HEK293 (cell line): Measurements from ENCODE around the gene PTPRN2.
A peak's percentile ranks its signal among the peaks of the same experiment; 100 is the strongest.

Source experiments
- CTCF ChIA-PET: fragments of 350-600 bp; formaldehyde crosslinking; extraction: SDS; loops from one replicate; lab custom pipeline; 2021; ENCODE audit warnings: antibody characterized with exemption; lab: Yijun Ruan, JAX
- POLR2A ChIA-PET: fragments of 300-600 bp; formaldehyde crosslinking; extraction: SDS; loops from one replicate; lab custom pipeline; 2020; ENCODE audit warnings: antibody characterized with exemption, inconsistent platforms; lab: Yijun Ruan, JAX
- H3K27ac ChIP-seq: fragments of 200-500 bp; sonication (Bioruptor generic); 2 replicates; pipeline ENCODE4 v1.5.1; 2014; ENCODE audit warnings: low read depth, low read length, control low read depth, inconsistent platforms; ENCODE audit errors: extremely low read depth
- H3K36me3 ChIP-seq, 2 experiments: fragments of 200-500 bp in 1 of 2; sonication (Bioruptor generic) in 1 of 2; 1 replicate in 1 of 2; 2 replicates in 1 of 2; pipeline ENCODE4 v1.5.1; 2014 to 2017; ENCODE audit warnings: inconsistent platforms in 2 of 2, low read length in 2 of 2; ENCODE audit not compliant: control insufficient read depth in 2 of 2, insufficient read depth in 1 of 2
- H3K4me1 ChIP-seq: fragments of 200-500 bp; sonication (Bioruptor generic); 2 replicates; pipeline ENCODE4 v1.5.1; 2014; ENCODE audit warnings: mild to moderate bottlenecking, low read length, inconsistent platforms; ENCODE audit not compliant: control insufficient read depth, insufficient read depth
- H3K4me3 ChIP-seq: 2 replicates; pipeline ENCODE4 v1.5.1; 2011; ENCODE audit warnings: low read depth, mild to moderate bottlenecking, control low read depth, low read length, moderate library complexity
- H3K9me3 ChIP-seq: fragments of 200-500 bp; sonication (Bioruptor generic); 2 replicates; pipeline ENCODE4 v1.5.1; 2014; ENCODE audit warnings: low read depth, low read length, inconsistent platforms; ENCODE audit not compliant: control insufficient read depth, insufficient read depth
- MYNN ChIP-seq: fragments of 450-650 bp; formaldehyde crosslinking; IDR thresholded peaks from 2 replicates; pipeline ENCODE4 v1.5.1; 2016; ENCODE audit warnings: missing biosample characterization, missing genetic modification characterization, borderline replicate concordance
- MZF1 ChIP-seq: fragments of 450-650 bp; formaldehyde crosslinking; IDR thresholded peaks from 2 replicates; pipeline ENCODE4 v1.5.1; 2017; ENCODE audit warnings: missing biosample characterization, missing genetic modification characterization, borderline replicate concordance
- YY1 ChIP-seq: fragments of 450-650 bp; formaldehyde crosslinking; IDR thresholded peaks from 2 replicates; pipeline ENCODE4 v1.5.1; 2018; ENCODE audit warnings: missing biosample characterization, missing genetic modification characterization
- ZBTB1 ChIP-seq: fragments of 450-650 bp; formaldehyde crosslinking; IDR thresholded peaks from 2 replicates; pipeline ENCODE4 v1.5.1; 2016; ENCODE audit warnings: missing biosample characterization, missing genetic modification characterization
- ZBTB17 ChIP-seq: fragments of 450-650 bp; formaldehyde crosslinking; IDR thresholded peaks from 2 replicates; pipeline ENCODE4 v1.5.1; 2016; ENCODE audit warnings: missing biosample characterization, missing genetic modification characterization
- ZNF148 ChIP-seq: fragments of 450-650 bp; formaldehyde crosslinking; IDR thresholded peaks from 2 replicates; pipeline ENCODE4 v1.5.0; 2017; ENCODE audit warnings: missing biosample characterization, missing genetic modification characterization, borderline replicate concordance
- ZNF174 ChIP-seq: fragments of 450-650 bp; formaldehyde crosslinking; IDR thresholded peaks from 2 replicates; pipeline ENCODE4 v1.5.0; 2017; ENCODE audit warnings: missing biosample characterization, mild to moderate bottlenecking, missing genetic modification characterization
- ZNF350 ChIP-seq: fragments of 450-650 bp; formaldehyde crosslinking; IDR thresholded peaks from 2 replicates; pipeline ENCODE4 v1.5.0; 2017; ENCODE audit warnings: missing biosample characterization, mild to moderate bottlenecking, missing genetic modification characterization
- ZNF354C ChIP-seq: fragments of 450-650 bp; formaldehyde crosslinking; IDR thresholded peaks from 2 replicates; pipeline ENCODE4 v1.5.1; 2016; ENCODE audit warnings: missing biosample characterization, missing genetic modification characterization, low read depth, borderline replicate concordance
- ZNF366 ChIP-seq: fragments of 450-650 bp; formaldehyde crosslinking; conservative IDR thresholded peaks from 2 replicates; pipeline ENCODE4 v1.5.1; 2016; ENCODE audit warnings: missing biosample characterization, missing genetic modification characterization
- ZNF391 ChIP-seq: fragments of 450-650 bp; formaldehyde crosslinking; IDR thresholded peaks from 2 replicates; pipeline ENCODE4 v1.5.1; 2016; ENCODE audit warnings: low read depth, missing biosample characterization, missing genetic modification characterization, borderline replicate concordance
- ZNF433 ChIP-seq: fragments of 450-650 bp; formaldehyde crosslinking; IDR thresholded peaks from 2 replicates; pipeline ENCODE4 v1.5.1; 2016; ENCODE audit warnings: missing biosample characterization, missing genetic modification characterization, low read depth
- ZNF513 ChIP-seq: fragments of 450-650 bp; IDR thresholded peaks from 2 replicates; pipeline ENCODE4 v1.5.1; 2018; ENCODE audit warnings: missing biosample characterization, missing genetic modification characterization
- ZNF514 ChIP-seq: fragments of 450-650 bp; formaldehyde crosslinking; IDR thresholded peaks from 2 replicates; pipeline ENCODE4 v1.5.1; 2016; ENCODE audit warnings: missing biosample characterization, missing genetic modification characterization
- ZNF530 ChIP-seq: fragments of 450-650 bp; formaldehyde crosslinking; IDR thresholded peaks from 2 replicates; pipeline ENCODE4 v1.5.1; 2016; ENCODE audit warnings: low read depth, missing biosample characterization, missing genetic modification characterization
- ZNF626 ChIP-seq: fragments of 450-650 bp; sonication (Bioruptor Pico); formaldehyde crosslinking; IDR thresholded peaks from 2 replicates; pipeline ENCODE4 v1.5.1; 2018; ENCODE audit warnings: missing biosample characterization, missing genetic modification characterization, inconsistent platforms
- TF ChIP-seq, protein P1 (sequence below): fragments of 450-650 bp; formaldehyde crosslinking; IDR thresholded peaks from 2 replicates; pipeline ENCODE4 v1.5.1; 2016; ENCODE audit warnings: missing biosample characterization, missing genetic modification characterization
- TF ChIP-seq, protein P2 (sequence below): fragments of 450-650 bp; formaldehyde crosslinking; IDR thresholded peaks from 2 replicates; pipeline ENCODE4 v1.5.1; 2016; ENCODE audit warnings: missing biosample characterization, missing genetic modification characterization

PTPRN2 gene

GRCh38 chr7:157822688-157823031, 765.0 kb downstream of the PTPRN2 start (continued):
- no peak for TF ChIP-seq ZNF391 (tag by site-specific recombination)
- no peak for TF ChIP-seq ZNF530 (tag by site-specific recombination)
- TF ChIP-seq ZBTB17 (tag by site-specific recombination), result peak; percentile 96
- no peak for TF ChIP-seq ZNF626 (tag by site-specific recombination)
- TF ChIP-seq ZNF366 (tag by site-specific recombination), result peak; percentile 67
- TF ChIP-seq ZNF148, result no peak
- no peak for TF ChIP-seq ZNF513 (tag by site-specific recombination)
- no peak for TF ChIP-seq MYNN (tag by site-specific recombination)

- Histone ChIP-seq H3K9me3 (no peaks in the 10 kb centered on the region), H3K36me3 (no peaks in the 10 kb centered on the region), H3K4me3 (no peak overlapping the region), H3K4me1 (no peaks in the 10 kb centered on the region), H3K27ac (no peak overlapping the region)
- ChIA-PET POLR2A (no interaction called here), CTCF (no interaction called here)
- TF ChIP-seq ZNF366 (tag by site-specific recombination) (peak; percentile 56), ZNF514 (0 out of 2 replicates have a peak, but pooled peaks have one; percentile 29), ZNF433 (no peak), ZBTB1 (no peak), MZF1 (tag by site-specific recombination) (no peak), ZBTB17 (tag by site-specific recombination) (peak; percentile 98)
These were observed 765.5 kb downstream of the PTPRN2 start for GRCh38 chr7:157821959-157822687.

- no peak for TF ChIP-seq ZNF174 (tag by site-specific recombination)
- no peak for TF ChIP-seq ZNF354C (tag by site-specific recombination)
- TF ChIP-seq, protein P1, sequence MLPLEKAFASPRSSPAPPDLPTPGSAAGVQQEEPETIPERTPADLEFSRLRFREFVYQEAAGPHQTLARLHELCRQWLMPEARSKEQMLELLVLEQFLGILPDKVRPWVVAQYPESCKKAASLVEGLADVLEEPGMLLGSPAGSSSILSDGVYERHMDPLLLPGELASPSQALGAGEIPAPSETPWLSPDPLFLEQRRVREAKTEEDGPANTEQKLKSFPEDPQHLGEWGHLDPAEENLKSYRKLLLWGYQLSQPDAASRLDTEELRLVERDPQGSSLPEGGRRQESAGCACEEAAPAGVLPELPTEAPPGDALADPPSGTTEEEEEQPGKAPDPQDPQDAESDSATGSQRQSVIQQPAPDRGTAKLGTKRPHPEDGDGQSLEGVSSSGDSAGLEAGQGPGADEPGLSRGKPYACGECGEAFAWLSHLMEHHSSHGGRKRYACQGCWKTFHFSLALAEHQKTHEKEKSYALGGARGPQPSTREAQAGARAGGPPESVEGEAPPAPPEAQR (tag by site-specific recombination), result no peak
- TF ChIP-seq YY1, result no peak
- TF ChIP-seq, protein P2, sequence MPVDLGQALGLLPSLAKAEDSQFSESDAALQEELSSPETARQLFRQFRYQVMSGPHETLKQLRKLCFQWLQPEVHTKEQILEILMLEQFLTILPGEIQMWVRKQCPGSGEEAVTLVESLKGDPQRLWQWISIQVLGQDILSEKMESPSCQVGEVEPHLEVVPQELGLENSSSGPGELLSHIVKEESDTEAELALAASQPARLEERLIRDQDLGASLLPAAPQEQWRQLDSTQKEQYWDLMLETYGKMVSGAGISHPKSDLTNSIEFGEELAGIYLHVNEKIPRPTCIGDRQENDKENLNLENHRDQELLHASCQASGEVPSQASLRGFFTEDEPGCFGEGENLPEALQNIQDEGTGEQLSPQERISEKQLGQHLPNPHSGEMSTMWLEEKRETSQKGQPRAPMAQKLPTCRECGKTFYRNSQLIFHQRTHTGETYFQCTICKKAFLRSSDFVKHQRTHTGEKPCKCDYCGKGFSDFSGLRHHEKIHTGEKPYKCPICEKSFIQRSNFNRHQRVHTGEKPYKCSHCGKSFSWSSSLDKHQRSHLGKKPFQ (tag by site-specific recombination), result no peak
- TF ChIP-seq ZNF350 (tag by site-specific recombination), result no peak
- ChIA-PET CTCF (no interaction called here), POLR2A (no interaction called here)
- Histone ChIP-seq H3K27ac (no peak overlapping the region), H3K4me1 (no peaks in the 10 kb centered on the region), H3K36me3 (no peaks in the 10 kb centered on the region), H3K9me3 (no peaks in the 10 kb centered on the region), H3K4me3 (no peak overlapping the region)
These were observed 766.8 kb downstream of the PTPRN2 start for GRCh38 chr7:157820796-157821195.
